Cardiac fibroblast (primary cell): ENCODE results near the gene TAF6L.

Experiments used
- DNase-seq, 2 donors: peaks; one replicate each; pipeline versions ENCODE4 v3.0.0 to v3.0.0-alpha.2; 2010; ENCODE audit warnings: low read depth in 2 of 2
- H3K4me3 ChIP-seq, 2 donors: replicated peaks in 1 of 2; 1 replicate in 1 of 2; 2 replicates in 1 of 2; pipeline ENCODE4 v1.5.1; 2011; ENCODE audit warnings: low read depth in 2 of 2, low read length in 2 of 2, mild to moderate bottlenecking in 2 of 2, moderate library complexity in 1 of 2
- CTCF ChIP-seq: IDR thresholded peaks from one replicate; pipeline ENCODE4 v1.5.1; 2011; ENCODE audit warnings: low read depth, mild to moderate bottlenecking, low read length, inconsistent platforms

The TAF6L gene

GRCh38 chr11:62771144-62772021 lies at the start of gene TAF6L:
Gene TAF6L (plus strand): TSS chr11:62771396. CDS start chr11:62775784, 4,388 bp downstream.
- peak; percentile 98 for DNase-seq
- no peak for TF ChIP-seq CTCF
- H3K4me3 ChIP-seq: peak within 1 kb of the TSS; percentile 65 to 76

- no peak overlapping the region for H3K4me3 ChIP-seq
- TF ChIP-seq CTCF: no peak
- DNase-seq: peak; percentile 44 to 55
Measured at GRCh38 chr11:62721994-62722393, 49.2 kb upstream of the TAF6L start.

GRCh38 chr11:62724171-62724570 lies 47.0 kb upstream of the TAF6L start:
- TF ChIP-seq CTCF: no peak
- no peak for DNase-seq
- H3K4me3 ChIP-seq: peak overlapping the region; percentile 89 to 93

DNA sequence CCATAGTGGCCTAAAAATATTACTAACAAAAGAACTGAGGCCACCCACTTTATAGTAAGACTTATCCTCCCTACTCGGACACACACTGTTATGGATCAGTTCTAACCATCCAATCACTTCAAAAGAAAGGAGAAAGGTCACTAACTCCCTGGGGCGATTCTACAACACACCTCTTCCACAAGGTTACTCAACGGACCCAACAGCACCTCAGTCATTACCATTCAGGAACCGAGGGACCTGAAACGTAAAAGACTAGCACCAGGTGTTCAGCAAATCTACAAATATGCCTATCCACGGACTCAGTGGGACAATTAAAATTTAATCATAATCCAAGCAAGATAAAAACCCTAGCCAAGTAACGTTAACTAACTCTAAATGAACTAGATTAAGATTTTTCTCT lies 45.5 kb upstream of the TAF6L start:
- TF ChIP-seq CTCF: no peak
- H3K4me3 ChIP-seq: peak overlapping the region; percentile 89 to 93
- DNase-seq: no peak

DNA sequence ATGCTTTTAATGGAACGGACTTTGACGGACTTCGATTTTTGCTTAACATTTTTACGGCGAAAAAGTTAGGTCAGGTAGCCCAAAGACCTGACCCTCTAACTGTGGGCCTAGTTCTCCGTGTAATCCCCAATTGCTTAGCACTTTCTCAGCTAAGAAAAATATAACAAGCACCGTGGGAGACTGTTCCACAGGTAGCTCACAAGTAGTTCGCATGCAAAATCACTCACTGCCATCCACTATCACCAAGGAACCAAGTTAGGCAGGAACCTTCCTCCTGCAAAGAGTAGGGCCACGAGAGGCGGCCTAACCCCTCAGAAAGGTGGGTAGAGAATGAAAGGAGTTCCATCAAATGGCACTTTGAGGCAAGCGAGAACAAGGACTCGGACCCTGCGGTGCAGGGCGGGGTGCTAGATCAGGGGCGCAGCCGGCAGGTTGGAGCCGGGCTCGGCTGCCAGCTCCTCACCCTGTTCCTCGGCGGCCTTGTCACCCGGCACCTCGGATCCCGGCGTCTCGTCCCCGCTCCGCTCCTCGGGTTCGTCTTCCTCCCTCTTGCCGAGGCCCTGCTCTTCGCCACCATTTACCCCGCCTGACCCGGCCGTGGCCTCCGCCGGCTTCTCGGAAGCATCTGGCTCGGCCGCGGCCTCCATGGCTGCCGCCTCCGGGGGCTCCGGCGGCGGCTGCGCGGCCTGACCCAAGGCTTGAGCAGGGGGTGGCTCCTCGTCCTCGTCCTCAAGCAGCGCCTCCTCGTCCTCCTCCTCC lies 44.9 kb upstream of the TAF6L start:
- DNase-seq: no peak
- no peak for TF ChIP-seq CTCF

GRCh38 chr11:62726915-62727164 lies 44.4 kb upstream of the TAF6L start:
- DNase-seq: no peak

More for the DNA sequence above, 44.9 kb upstream of the TAF6L start:
- peak overlapping the region; percentile 89 to 93 for H3K4me3 ChIP-seq

More at GRCh38 chr11:62726915-62727164, 44.4 kb upstream of the TAF6L start:
- peak overlapping the region; percentile 89 to 93 for H3K4me3 ChIP-seq
- TF ChIP-seq CTCF: no peak
